Endothelial cell of umbilical vein (primary cell): ENCODE data around the gene PAX6.

ENCODE experiments used
- CTCF ChIP-seq, 2 donors: IDR thresholded peaks; 1 replicate in 1 of 2; 2 replicates in 1 of 2; pipeline ENCODE4 v1.5.1; 2011; ENCODE audit warnings: low read length in 2 of 2, mild to moderate bottlenecking in 2 of 2, moderate library complexity in 2 of 2, control low read depth in 1 of 2, inconsistent platforms in 1 of 2, low read depth in 1 of 2; ENCODE audit not compliant: insufficient read depth in 1 of 2; ENCODE audit errors: extremely low read depth in 1 of 2
- POLR2A ChIP-seq: IDR thresholded peaks from 2 replicates; pipeline ENCODE4 v1.6.1; 2012; ENCODE audit warnings: low read depth, mild to moderate bottlenecking, control low read depth, low read length

- TF ChIP-seq POLR2A (no peak), CTCF (IDR thresholded peaks at IDR 0.05; ENCODE audit: extremely low read depth in 1 of 2, insufficient read depth in 1 of 2, low read depth in 1 of 2, low read length in 2 of 2) (no peak)
Measured at GRCh38 chr11:31804312-31805036, 6.6 kb downstream of the PAX6 start.
